Measurements from ENCODE around the gene RRAS2. TPM values are rescaled to one million over a fixed set of nuclear protein-coding genes. Genes with fewer than 3 reads are reported as not detected.
A peak's percentile ranks its signal among the peaks of the same experiment; 100 is the strongest.

Gene RRAS2
- total RNA-seq, 1 experiment from 2014 or later: 158 TPM

- H3K9me3 Mint-ChIP-seq: peaks cover 5 to 15% of the 10 kb centered on the region in 2 experiments
- TF ChIP-seq, protein P1, sequence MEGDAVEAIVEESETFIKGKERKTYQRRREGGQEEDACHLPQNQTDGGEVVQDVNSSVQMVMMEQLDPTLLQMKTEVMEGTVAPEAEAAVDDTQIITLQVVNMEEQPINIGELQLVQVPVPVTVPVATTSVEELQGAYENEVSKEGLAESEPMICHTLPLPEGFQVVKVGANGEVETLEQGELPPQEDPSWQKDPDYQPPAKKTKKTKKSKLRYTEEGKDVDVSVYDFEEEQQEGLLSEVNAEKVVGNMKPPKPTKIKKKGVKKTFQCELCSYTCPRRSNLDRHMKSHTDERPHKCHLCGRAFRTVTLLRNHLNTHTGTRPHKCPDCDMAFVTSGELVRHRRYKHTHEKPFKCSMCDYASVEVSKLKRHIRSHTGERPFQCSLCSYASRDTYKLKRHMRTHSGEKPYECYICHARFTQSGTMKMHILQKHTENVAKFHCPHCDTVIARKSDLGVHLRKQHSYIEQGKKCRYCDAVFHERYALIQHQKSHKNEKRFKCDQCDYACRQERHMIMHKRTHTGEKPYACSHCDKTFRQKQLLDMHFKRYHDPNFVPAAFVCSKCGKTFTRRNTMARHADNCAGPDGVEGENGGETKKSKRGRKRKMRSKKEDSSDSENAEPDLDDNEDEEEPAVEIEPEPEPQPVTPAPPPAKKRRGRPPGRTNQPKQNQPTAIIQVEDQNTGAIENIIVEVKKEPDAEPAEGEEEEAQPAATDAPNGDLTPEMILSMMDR (conservative IDR thresholded peaks at IDR 0.05): no peak
- Histone ChIP-seq H2BK5ac (ENCODE audit: insufficient read length, low read length) (no peak overlapping the region), H2AFZ (ENCODE audit: low read length) (no peak overlapping the region), H2BK120ac (ENCODE audit: low read depth, low read length, poor library complexity, severe bottlenecking) (no peak overlapping the region), H3K23me2 (ENCODE audit: insufficient read length, low read depth, low read length, poor library complexity, severe bottlenecking) (no peaks in the 10 kb centered on the region), H3K9ac (ENCODE audit: extremely low read depth, insufficient read length, low read length) (no peak overlapping the region), H3K4me2 (ENCODE audit: insufficient read depth, insufficient read length, low read length) (no peak overlapping the region), H4K20me1 (ENCODE audit: control insufficient read depth, insufficient read depth, insufficient read length) (no peaks in the 10 kb centered on the region), H4K8ac (replicated peaks; ENCODE audit: insufficient read length, low read depth, low read length) (no peak overlapping the region), H3K27me3 (ENCODE audit: insufficient read depth, low read length) (no peaks in the 10 kb centered on the region), H2BK12ac (ENCODE audit: insufficient read length, low read depth, low read length) (no peak overlapping the region), H4K5ac (ENCODE audit: insufficient read length, low read depth, low read length) (no peak overlapping the region), H3K79me1 (ENCODE audit: insufficient read depth, low read depth, low read length, poor library complexity, severe bottlenecking) (no peaks in the 10 kb centered on the region), H2BK20ac (ENCODE audit: low read depth, low read length, poor library complexity, severe bottlenecking) (no peak overlapping the region), H3K18ac (ENCODE audit: insufficient read length, low read depth, low read length) (no peak overlapping the region), H3K27ac (ENCODE audit: insufficient read length, low read depth, low read length) (no peak overlapping the region), H2AK5ac (ENCODE audit: insufficient read length, low read length) (no peak overlapping the region), H3T11ph (ENCODE audit: low read length) (no peak overlapping the region), H3K9me3 (ENCODE audit: control insufficient read depth, low read depth, low read length) (no peaks in the 10 kb centered on the region), H2BK15ac (ENCODE audit: low read depth, low read length) (no peak overlapping the region), H3K79me2 (ENCODE audit: insufficient read depth, low read length) (no peaks in the 10 kb centered on the region), H4K91ac (ENCODE audit: insufficient read length, low read depth, low read length) (no peak overlapping the region), H3K4ac (ENCODE audit: low read depth, low read length) (no peak overlapping the region), H3K14ac (ENCODE audit: insufficient read depth, low read length) (no peak overlapping the region), H3K56ac (ENCODE audit: insufficient read length, low read depth, low read length) (no peak overlapping the region), H3K4me1 (ENCODE audit: insufficient read depth, low read length) (no peaks in the 10 kb centered on the region), H3K23ac (ENCODE audit: insufficient read length, low read depth, low read length) (no peak overlapping the region)
- peaks cover 37 to 84% (median 55%) of the 10 kb centered on the region in 3 experiments for H3K36me3 Mint-ChIP-seq (ENCODE audit: insufficient read depth in 1 of 3, low read depth in 3 of 3)
- no CpG with 5 or more reads among the region's 6 CpGs for WGBS (ENCODE audit: extremely low coverage, insufficient read length, low lambda C conversion rate)
- no peak overlapping the region for H3K4me3 Mint-ChIP-seq
- peaks cover 2% of the 10 kb centered on the region; the same call in 1 of the 2 replicates for H3K27me3 Mint-ChIP-seq (ENCODE audit: low read depth)
- no peak for DNase-seq
- peak overlapping the region in 1 of 3 experiments; percentile 58; a peak in 2 of 7 replicates for H3K27ac Mint-ChIP-seq
- peaks cover 0 to 7% of the 10 kb centered on the region in 2 experiments; a peak in 2 of 4 replicates for H3K4me1 Mint-ChIP-seq
Observed at GRCh38 chr11:14270690-14271542, 88.1 kb downstream of the RRAS2 start.

All from H9 (cell line).